OCI-LY7 (cell line): ENCODE results near the gene BBLN. TPM values are rescaled to one million over a fixed set of nuclear protein-coding genes. Genes with fewer than 3 reads are reported as not detected.

Source experiments
- BruUV-seq: library from RNA; stranded (reverse); fragments of 400-500 nt; replicated peaks from 2 replicates; lab custom pipeline; 2021; lab: Mats Ljungman, UMichigan
- CTCF ChIA-PET: fragments of 300-600 bp; sonication (Branson Sonifier 250); formaldehyde crosslinking; loops from one replicate; lab custom pipeline; 2022; ENCODE audit warnings: antibody characterized with exemption; ENCODE audit not compliant: unreplicated experiment; lab: Charles Lee
- POLR2A ChIA-PET: fragments of 300-600 bp; sonication (Branson Sonifier 250); formaldehyde crosslinking; loops from one replicate; lab custom pipeline; 2022; ENCODE audit warnings: antibody characterized with exemption; lab: Charles Lee
- DNase-seq: peaks from one replicate; pipeline ENCODE4 v3.0.0-alpha.2; 2015; ENCODE audit warnings: low spot score
- H2AFZ ChIP-seq: fragments of 200-600 bp; sonication (generic), shearing (Covaris generic); 2 replicates; pipeline ENCODE4 v1.6.1; 2014; ENCODE audit warnings: mild to moderate bottlenecking, antibody characterized with exemption, low read length, moderate library complexity
- H3K27ac ChIP-seq: fragments of 200-600 bp; sonication (generic); 2 replicates; pipeline ENCODE4 v1.5.1; 2014; ENCODE audit warnings: mixed run types, low read depth, mild to moderate bottlenecking, moderate library complexity, low read length, inconsistent platforms; ENCODE audit not compliant: poor library complexity, severe bottlenecking
- H3K36me3 ChIP-seq: fragments of 200-600 bp; sonication (generic); 2 replicates; pipeline ENCODE4 v1.6.1; 2014; ENCODE audit warnings: mild to moderate bottlenecking, antibody characterized with exemption, low read length, moderate library complexity, mixed read lengths; ENCODE audit not compliant: insufficient read depth
- H3K4me1 ChIP-seq: fragments of 200-600 bp; sonication (generic); 2 replicates; pipeline ENCODE4 v1.5.1; 2014; ENCODE audit warnings: mild to moderate bottlenecking, low read length; ENCODE audit not compliant: insufficient read depth, poor library complexity, severe bottlenecking
- H3K4me2 ChIP-seq: fragments of 200-600 bp; sonication (generic); 2 replicates; pipeline ENCODE4 v1.6.1; 2014; ENCODE audit warnings: mild to moderate bottlenecking, low read length
- H3K4me3 ChIP-seq: fragments of 200-600 bp; sonication (generic); 2 replicates; pipeline ENCODE4 v1.5.1; 2014; ENCODE audit warnings: mild to moderate bottlenecking, low read depth, low read length; ENCODE audit not compliant: poor library complexity, severe bottlenecking
- H3K79me2 ChIP-seq: fragments of 200-600 bp; sonication (generic); 2 replicates; pipeline ENCODE4 v1.6.1; 2016; ENCODE audit warnings: low read depth, mild to moderate bottlenecking, low read length, moderate library complexity, mixed read lengths; ENCODE audit not compliant: insufficient read depth
- H3K9me2 ChIP-seq: fragments of 200-600 bp; sonication (generic); 2 replicates; pipeline ENCODE4 v1.6.1; 2016; ENCODE audit warnings: mild to moderate bottlenecking, low read length, mixed read lengths; ENCODE audit not compliant: insufficient read depth
- H3K9me3 ChIP-seq: fragments of 200-600 bp; sonication (generic); 2 replicates; pipeline ENCODE4 v1.6.1; 2014; ENCODE audit warnings: mild to moderate bottlenecking, mixed run types, low read length, mixed read lengths
- H4K20me1 ChIP-seq: fragments of 200-600 bp; sonication (generic); 2 replicates; pipeline ENCODE4 v1.6.1; 2014; ENCODE audit warnings: mild to moderate bottlenecking, antibody characterized with exemption, low read length, moderate library complexity, mixed read lengths; ENCODE audit not compliant: insufficient read depth
- EZH2phosphoT487 ChIP-seq: fragments of 200-600 bp; sonication (generic); IDR thresholded peaks from 2 replicates; pipeline ENCODE4 v1.6.1; 2018; ENCODE audit warnings: low read depth, borderline replicate concordance, mild to moderate bottlenecking, mixed run types, antibody characterized with exemption, low read length, moderate library complexity, mixed read lengths
- intact Hi-C: fragments of 100-400 bp; cut with micrococcal nuclease; formaldehyde crosslinking; loops from one replicate; pipeline ENCODE4 v1.10.0; 2022; ENCODE audit not compliant: unreplicated experiment
- total RNA-seq, 2 experiments: library from RNA; depleted of rRNA in 1 of 2; stranded (reverse); fragments of >200 nt in 1 of 2; shearing (Covaris generic) in 1 of 2; gene quantifications; 2 replicates each; pipeline ENCODE4 v1.2.3, GENCODE V29; 2014 to 2022
- TF ChIP-seq, protein P1 (sequence below): fragments of 200-600 bp; sonication (generic); conservative IDR thresholded peaks from 2 replicates; pipeline ENCODE4 v1.5.1; 2014; ENCODE audit warnings: mild to moderate bottlenecking, antibody characterized with exemption, low read length, moderate library complexity, mixed read lengths

The BBLN gene
- total RNA-seq, 2 experiments from 2014 or later, result 66.9 to 104 TPM

DNA sequence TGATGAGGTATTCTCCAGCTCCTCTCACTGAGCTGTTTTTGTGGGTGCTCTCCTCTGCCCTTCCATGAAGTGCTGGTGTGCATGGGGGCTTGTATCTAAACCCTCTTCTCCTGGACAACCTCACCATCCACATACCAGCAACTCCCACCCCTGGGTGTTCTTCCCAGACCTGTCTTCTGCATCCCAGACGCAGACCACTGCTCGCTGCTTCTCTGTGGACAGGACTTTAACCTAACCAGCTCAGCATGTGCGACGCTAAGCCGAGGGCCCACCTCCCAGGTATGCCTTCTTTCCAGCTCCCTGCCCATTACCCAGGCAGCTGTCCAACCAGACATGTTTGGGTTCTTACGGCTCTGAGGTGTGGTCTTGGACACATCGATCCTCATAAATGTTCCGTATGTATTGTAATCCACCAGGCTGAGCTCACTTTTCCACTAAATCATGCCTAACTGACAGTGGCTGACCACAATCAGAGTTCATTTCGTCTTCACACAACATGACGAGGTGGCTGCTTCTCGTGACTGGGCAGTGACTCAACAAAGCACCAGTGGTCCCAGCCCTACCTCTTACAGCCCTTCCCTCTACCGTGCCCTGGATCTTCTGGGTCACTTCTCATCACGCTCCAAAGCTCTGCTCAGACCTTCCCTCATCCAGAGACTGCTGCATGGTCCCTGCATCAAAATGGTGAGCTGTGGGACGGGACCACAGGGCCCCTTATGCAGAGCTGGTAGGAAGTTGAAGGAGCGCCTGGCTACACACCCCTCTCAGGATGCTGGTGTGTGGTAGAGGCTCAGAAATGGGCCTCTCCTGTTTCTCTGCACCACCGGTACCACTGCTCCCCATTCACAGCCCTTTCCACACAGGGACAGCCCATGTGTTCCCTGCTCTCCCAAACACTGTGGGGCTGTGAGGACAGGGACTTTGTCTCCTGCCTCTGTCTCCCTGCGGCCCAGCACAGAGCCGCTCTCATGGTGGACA is 23.0 kb upstream of the BBLN start:
- BruUV-seq, result no TSS peak

DNA sequence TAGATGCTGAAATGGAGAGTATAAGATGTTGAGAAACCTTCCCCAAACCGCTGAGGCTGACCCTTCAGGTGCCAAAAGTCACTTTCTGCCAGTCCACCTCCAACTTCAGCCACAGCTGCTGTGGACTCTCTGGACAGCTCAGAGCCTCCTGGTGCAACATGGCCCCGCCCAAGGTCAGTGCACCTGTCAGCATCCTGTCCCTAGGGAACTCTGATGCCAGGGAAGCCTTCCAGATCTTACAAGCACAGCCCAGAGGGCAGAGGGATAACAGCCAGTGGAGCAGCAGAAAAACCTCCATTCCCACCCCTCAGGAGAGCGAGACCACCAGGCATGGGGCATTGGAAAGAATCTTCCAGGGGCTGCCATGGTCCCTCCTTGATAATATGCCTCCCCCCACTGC is 22.1 kb upstream of the BBLN start:
- Histone ChIP-seq H2AFZ (no peak overlapping the region), H3K4me2 (no peak overlapping the region), H3K79me2 (no peaks in the 10 kb centered on the region), H3K4me3 (no peak overlapping the region), H3K36me3 (no peaks in the 10 kb centered on the region), H3K9me3 (no peaks in the 10 kb centered on the region), H3K4me1 (no peaks in the 10 kb centered on the region), H4K20me1 (no peaks in the 10 kb centered on the region), H3K9me2 (no peaks in the 10 kb centered on the region), H3K27ac (no peak overlapping the region)
- no peak for DNase-seq
- intact Hi-C loops, result no loop called here
- BruUV-seq, result no TSS peak
- TF ChIP-seq, protein P1, sequence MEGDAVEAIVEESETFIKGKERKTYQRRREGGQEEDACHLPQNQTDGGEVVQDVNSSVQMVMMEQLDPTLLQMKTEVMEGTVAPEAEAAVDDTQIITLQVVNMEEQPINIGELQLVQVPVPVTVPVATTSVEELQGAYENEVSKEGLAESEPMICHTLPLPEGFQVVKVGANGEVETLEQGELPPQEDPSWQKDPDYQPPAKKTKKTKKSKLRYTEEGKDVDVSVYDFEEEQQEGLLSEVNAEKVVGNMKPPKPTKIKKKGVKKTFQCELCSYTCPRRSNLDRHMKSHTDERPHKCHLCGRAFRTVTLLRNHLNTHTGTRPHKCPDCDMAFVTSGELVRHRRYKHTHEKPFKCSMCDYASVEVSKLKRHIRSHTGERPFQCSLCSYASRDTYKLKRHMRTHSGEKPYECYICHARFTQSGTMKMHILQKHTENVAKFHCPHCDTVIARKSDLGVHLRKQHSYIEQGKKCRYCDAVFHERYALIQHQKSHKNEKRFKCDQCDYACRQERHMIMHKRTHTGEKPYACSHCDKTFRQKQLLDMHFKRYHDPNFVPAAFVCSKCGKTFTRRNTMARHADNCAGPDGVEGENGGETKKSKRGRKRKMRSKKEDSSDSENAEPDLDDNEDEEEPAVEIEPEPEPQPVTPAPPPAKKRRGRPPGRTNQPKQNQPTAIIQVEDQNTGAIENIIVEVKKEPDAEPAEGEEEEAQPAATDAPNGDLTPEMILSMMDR, result no peak
- TF ChIP-seq EZH2phosphoT487, result no peak
- ChIA-PET CTCF (no interaction called here), POLR2A (interaction anchor here (0.6 kb wide), 1 partner anchor 50 kb away, joined by 3 read pairs; no protein-coding TSS in a partner anchor)

More for the DNA sequence above, 23.0 kb upstream of the BBLN start:
- intact Hi-C loops, result no loop called here
- DNase-seq, result no peak
- H3K9me3 ChIP-seq, result no peaks in the 10 kb centered on the region
- no peaks in the 10 kb centered on the region for H3K36me3 ChIP-seq
- no peaks in the 10 kb centered on the region for H3K4me1 ChIP-seq
- no peak overlapping the region for H2AFZ ChIP-seq
- H3K4me3 ChIP-seq, result no peak overlapping the region
- H4K20me1 ChIP-seq, result no peaks in the 10 kb centered on the region
- POLR2A ChIA-PET, result interaction anchor here (0.6 kb wide), 1 partner anchor 51 kb away, joined by 3 read pairs; no protein-coding TSS in a partner anchor
- no peaks in the 10 kb centered on the region for H3K79me2 ChIP-seq
- TF ChIP-seq EZH2phosphoT487, result no peak
- TF ChIP-seq, protein P1, result no peak
- H3K4me2 ChIP-seq, result no peak overlapping the region
- no peaks in the 10 kb centered on the region for H3K9me2 ChIP-seq
- CTCF ChIA-PET, result interaction anchor here (0.5 to 0.6 kb wide), 2 partner anchors 53 to 785 kb away, joined by 3 read pairs; no protein-coding TSS in a partner anchor
- H3K27ac ChIP-seq, result no peak overlapping the region
